HFF-Myc (cell line): ENCODE measurements around the gene NME1.

Experiments used
- DNase-seq: peaks from one replicate; pipeline ENCODE4 v3.0.0-alpha.2; 2011; ENCODE audit warnings: low read depth; ENCODE audit errors: extremely low read depth
- H3K4me3 ChIP-seq: replicated peaks from 2 replicates; pipeline ENCODE4 v1.5.1; 2011; ENCODE audit warnings: low read depth, mild to moderate bottlenecking, control low read depth, low read length
- TF ChIP-seq, protein P1 (sequence below): IDR thresholded peaks from 2 replicates; pipeline ENCODE4 v1.5.1; 2012; ENCODE audit warnings: mild to moderate bottlenecking, low read depth, low read length, control low read depth; ENCODE audit errors: missing control alignments

Gene NME1

DNA sequence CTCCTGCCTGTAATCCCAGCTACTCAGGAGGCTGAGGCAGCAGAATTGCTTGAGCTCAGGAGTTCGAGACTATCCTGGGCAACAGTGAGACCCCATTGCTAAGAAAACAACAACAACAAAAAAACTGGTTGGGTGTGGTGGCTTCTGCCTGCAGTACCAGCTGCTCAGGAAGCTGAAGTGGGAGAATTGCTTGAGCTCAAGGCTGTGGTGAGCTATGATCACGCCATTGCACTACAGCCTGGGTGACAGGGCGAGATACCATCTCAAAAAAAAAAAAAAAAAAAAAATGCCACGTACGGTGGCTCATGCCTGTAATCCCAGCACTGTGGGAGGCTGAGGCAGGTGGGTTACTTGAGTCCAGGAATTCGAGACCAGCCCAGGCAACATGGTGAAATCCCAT is 46.9 kb downstream of the NME1 start:
- DNase-seq: no peak
- no peak overlapping the region for H3K4me3 ChIP-seq
- TF ChIP-seq, protein P1, sequence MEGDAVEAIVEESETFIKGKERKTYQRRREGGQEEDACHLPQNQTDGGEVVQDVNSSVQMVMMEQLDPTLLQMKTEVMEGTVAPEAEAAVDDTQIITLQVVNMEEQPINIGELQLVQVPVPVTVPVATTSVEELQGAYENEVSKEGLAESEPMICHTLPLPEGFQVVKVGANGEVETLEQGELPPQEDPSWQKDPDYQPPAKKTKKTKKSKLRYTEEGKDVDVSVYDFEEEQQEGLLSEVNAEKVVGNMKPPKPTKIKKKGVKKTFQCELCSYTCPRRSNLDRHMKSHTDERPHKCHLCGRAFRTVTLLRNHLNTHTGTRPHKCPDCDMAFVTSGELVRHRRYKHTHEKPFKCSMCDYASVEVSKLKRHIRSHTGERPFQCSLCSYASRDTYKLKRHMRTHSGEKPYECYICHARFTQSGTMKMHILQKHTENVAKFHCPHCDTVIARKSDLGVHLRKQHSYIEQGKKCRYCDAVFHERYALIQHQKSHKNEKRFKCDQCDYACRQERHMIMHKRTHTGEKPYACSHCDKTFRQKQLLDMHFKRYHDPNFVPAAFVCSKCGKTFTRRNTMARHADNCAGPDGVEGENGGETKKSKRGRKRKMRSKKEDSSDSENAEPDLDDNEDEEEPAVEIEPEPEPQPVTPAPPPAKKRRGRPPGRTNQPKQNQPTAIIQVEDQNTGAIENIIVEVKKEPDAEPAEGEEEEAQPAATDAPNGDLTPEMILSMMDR: no peak

- DNase-seq: no peak
- TF ChIP-seq, protein P1: no peak
- H3K4me3 ChIP-seq: no peak overlapping the region
Measured at GRCh38 chr17:51200846-51201245, 47.5 kb downstream of the NME1 start.

DNA sequence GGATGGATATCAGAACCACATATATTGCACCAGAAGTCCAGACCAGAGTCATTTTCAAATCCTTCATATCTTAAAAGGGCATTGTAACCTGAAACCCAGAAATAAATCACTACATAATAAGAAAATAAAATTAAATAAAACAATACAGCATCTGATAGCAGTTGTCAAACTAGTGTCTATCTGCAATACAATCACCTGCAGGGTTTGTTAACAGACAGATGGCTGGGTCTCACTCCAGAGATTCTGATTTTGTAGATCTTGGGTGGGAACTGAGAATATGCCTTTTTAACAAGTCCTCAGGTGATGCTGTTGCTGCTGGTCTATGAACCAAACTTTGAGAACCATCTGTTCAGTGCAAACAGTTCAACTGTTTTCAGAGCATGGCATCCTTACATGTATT is 50.5 kb downstream of the NME1 start:
- TF ChIP-seq, protein P1: no peak

More for the DNA sequence above, 50.5 kb downstream of the NME1 start:
- no peak overlapping the region for H3K4me3 ChIP-seq
- DNase-seq: no peak
